ENCODE results near the gene ZNF425.

- TF ChIP-seq CTCF (IDR thresholded peaks at IDR 0.05): no peak
- no peak for TF ChIP-seq POLR2A (IDR thresholded peaks at IDR 0.05)
These were observed 38.7 kb downstream of the ZNF425 start for GRCh38 chr7:149087376-149087775.
